A673 (cell line): ENCODE measurements around the gene PMFBP1. TPM values are rescaled to one million over a fixed set of nuclear protein-coding genes. Genes with fewer than 3 reads are reported as not detected.

Source experiments
- BruUV-seq: library from RNA; stranded (reverse); fragments of 400-500 nt; replicated peaks from 2 replicates; lab custom pipeline; 2021; lab: Mats Ljungman, UMichigan
- CTCF ChIA-PET: fragments of 300-600 bp; sonication (Branson Sonifier 250); formaldehyde crosslinking; loops from one replicate; lab custom pipeline; 2022; ENCODE audit warnings: antibody characterized with exemption; lab: Charles Lee
- POLR2A ChIA-PET: fragments of 300-600 bp; sonication (Branson Sonifier 250); formaldehyde crosslinking; loops from one replicate; lab custom pipeline; 2022; ENCODE audit warnings: antibody characterized with exemption; ENCODE audit not compliant: low non-redundant PET; lab: Charles Lee
- DNase-seq: peaks from one replicate; pipeline ENCODE4 v3.0.0-alpha.2; 2015; ENCODE audit warnings: low spot score
- H3K27ac ChIP-seq: fragments of 200-600 bp; sonication (generic); 2 replicates; pipeline ENCODE4 v1.5.1; 2016; ENCODE audit warnings: mixed run types, low read depth, mild to moderate bottlenecking, mixed read lengths, antibody characterized with exemption, low read length; ENCODE audit not compliant: poor library complexity, severe bottlenecking
- H3K27me3 ChIP-seq: fragments of 200-600 bp; sonication (generic); replicated peaks from 2 replicates; pipeline ENCODE4 v1.6.1; 2017; ENCODE audit warnings: mixed run types, low read depth, mild to moderate bottlenecking, mixed read lengths, antibody characterized with exemption, low read length; ENCODE audit not compliant: insufficient read depth, poor library complexity
- H3K36me3 ChIP-seq: fragments of 200-600 bp; sonication (generic); 2 replicates; pipeline ENCODE4 v1.6.1; 2016; ENCODE audit warnings: mixed run types, mild to moderate bottlenecking, mixed read lengths, antibody characterized with exemption, low read length; ENCODE audit not compliant: insufficient read depth, poor library complexity, severe bottlenecking
- H3K4me1 ChIP-seq: fragments of 200-600 bp; sonication (generic); 2 replicates; pipeline ENCODE4 v1.6.1; 2017; ENCODE audit warnings: mixed run types, mild to moderate bottlenecking, mixed read lengths, antibody characterized with exemption, low read length; ENCODE audit not compliant: insufficient read depth, poor library complexity, severe bottlenecking
- H3K4me3 ChIP-seq: fragments of 200-600 bp; sonication (generic); 2 replicates; pipeline ENCODE4 v1.5.1; 2016; ENCODE audit warnings: low read depth, mixed run types, mild to moderate bottlenecking, mixed read lengths, low read length; ENCODE audit not compliant: poor library complexity, severe bottlenecking
- H3K9me3 ChIP-seq: fragments of 200-600 bp; sonication (generic); 2 replicates; pipeline ENCODE4 v1.6.1; 2016; ENCODE audit warnings: mixed run types, low read depth, mild to moderate bottlenecking, mixed read lengths, antibody characterized with exemption, low read length; ENCODE audit not compliant: poor library complexity, severe bottlenecking
- CTCF ChIP-seq: fragments of 300-800, 200-600 bp; sonication (generic); conservative IDR thresholded peaks from 2 replicates; pipeline ENCODE4 v1.5.1; 2017; ENCODE audit warnings: low read depth, mild to moderate bottlenecking, antibody characterized with exemption, low read length, moderate library complexity, mixed read lengths
- EZH2 ChIP-seq: fragments of 200-600 bp; sonication (generic); IDR thresholded peaks from 2 replicates; pipeline ENCODE4 v1.6.1; 2017; ENCODE audit warnings: borderline replicate concordance, low read depth, mild to moderate bottlenecking, mixed read lengths, antibody characterized with exemption, low read length; ENCODE audit not compliant: poor library complexity, severe bottlenecking
- intact Hi-C: fragments of 100-400 bp; cut with micrococcal nuclease; formaldehyde crosslinking; loops from one replicate; pipeline ENCODE4 v1.10.0; 2022; ENCODE audit not compliant: unreplicated experiment
- total RNA-seq: library from RNA; stranded (reverse); gene quantifications from 2 replicates; pipeline ENCODE4 v1.2.3, GENCODE V29; 2021

PMFBP1 gene
- total RNA-seq, 1 experiment from 2014 or later: 1.2 TPM

GRCh38 chr16:72134507-72134906, 37.4 kb downstream of the PMFBP1 start:
- TF ChIP-seq EZH2: no peak
- no peak for TF ChIP-seq CTCF
- Histone ChIP-seq H3K27me3 (no peaks in the 10 kb centered on the region), H3K4me3 (no peak overlapping the region), H3K9me3 (no peaks in the 10 kb centered on the region), H3K36me3 (no peaks in the 10 kb centered on the region), H3K27ac (no peak overlapping the region), H3K4me1 (no peaks in the 10 kb centered on the region)
- DNase-seq: no peak
- ChIA-PET POLR2A (no interaction called here), CTCF (no interaction called here)
- BruUV-seq: no TSS peak
- intact Hi-C loops: no loop called here

- POLR2A ChIA-PET: no interaction called here
- CTCF ChIA-PET: no interaction called here
- no peaks in the 10 kb centered on the region for H3K27me3 ChIP-seq
- no TSS peak for BruUV-seq
- no peak overlapping the region for H3K27ac ChIP-seq
- H3K4me3 ChIP-seq: no peak overlapping the region
- intact Hi-C loops: no loop called here
- no peaks in the 10 kb centered on the region for H3K36me3 ChIP-seq
- no peaks in the 10 kb centered on the region for H3K4me1 ChIP-seq
- H3K9me3 ChIP-seq: no peaks in the 10 kb centered on the region
- no peak for TF ChIP-seq CTCF
- no peak for TF ChIP-seq EZH2
- no peak for DNase-seq
Observed at GRCh38 chr16:72132726-72133125, 39.2 kb downstream of the PMFBP1 start.

GRCh38 chr16:72131036-72131435, 40.9 kb downstream of the PMFBP1 start:
- ChIA-PET POLR2A (no interaction called here), CTCF (no interaction called here)
- no peak overlapping the region for H3K27ac ChIP-seq
- H3K9me3 ChIP-seq: no peaks in the 10 kb centered on the region
- no peaks in the 10 kb centered on the region for H3K36me3 ChIP-seq
- intact Hi-C loops: no loop called here
- no peak for DNase-seq
- no peak for TF ChIP-seq CTCF
- no peak for TF ChIP-seq EZH2
- H3K4me3 ChIP-seq: no peak overlapping the region
- H3K27me3 ChIP-seq: no peaks in the 10 kb centered on the region
- H3K4me1 ChIP-seq: no peaks in the 10 kb centered on the region
- no TSS peak for BruUV-seq
